ENCODE data around the gene ZNF488.

The ZNF488 gene

DNA sequence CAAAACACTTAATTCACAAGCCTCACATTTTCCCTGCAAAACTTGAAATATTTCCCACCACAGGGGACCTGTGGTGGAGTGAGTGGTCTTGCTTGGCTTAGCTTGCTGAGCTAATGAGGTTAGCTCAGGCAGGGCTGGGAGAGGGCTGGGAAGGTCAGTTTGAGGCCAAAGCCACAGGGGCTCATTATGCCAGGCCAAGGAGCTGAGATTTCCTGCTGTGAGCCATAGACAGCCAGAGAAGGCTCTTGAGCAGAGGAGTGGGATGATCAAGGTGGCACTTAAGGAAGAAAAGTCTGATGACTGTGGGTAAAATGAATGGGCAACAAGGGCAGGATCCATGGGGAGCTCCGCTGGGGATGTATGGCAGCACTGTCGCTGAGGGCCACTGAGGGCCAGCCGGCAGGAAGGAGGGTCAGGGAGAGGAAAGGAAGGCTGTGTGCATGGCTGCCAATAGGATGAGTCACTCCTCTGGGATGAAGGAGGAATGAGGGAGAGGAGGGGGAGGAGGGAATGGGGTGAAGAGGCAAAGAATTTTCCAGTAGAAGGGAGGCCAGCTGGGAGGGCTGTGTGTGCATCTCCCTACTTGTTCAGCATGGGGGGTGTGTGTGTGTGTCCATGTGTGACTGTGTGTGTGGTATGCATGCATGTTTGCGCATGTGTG is 18.7 kb upstream of the ZNF488 start:
- no peaks in the 10 kb centered on the region for H3K27me3 ChIP-seq (ENCODE audit: insufficient read depth, poor library complexity, severe bottlenecking)
- no peak overlapping the region for H3K27ac ChIP-seq (replicated peaks)
- TF ChIP-seq SPI1 (IDR thresholded peaks at IDR 0.05; ENCODE audit: borderline replicate concordance, low read depth) (no peak), GABPA (IDR thresholded peaks at IDR 0.05; ENCODE audit: low read depth) (no peak), POLR2AphosphoS5 (IDR thresholded peaks at IDR 0.05; ENCODE audit: low read depth) (no peak)
- TF ChIP-seq, protein P1, sequence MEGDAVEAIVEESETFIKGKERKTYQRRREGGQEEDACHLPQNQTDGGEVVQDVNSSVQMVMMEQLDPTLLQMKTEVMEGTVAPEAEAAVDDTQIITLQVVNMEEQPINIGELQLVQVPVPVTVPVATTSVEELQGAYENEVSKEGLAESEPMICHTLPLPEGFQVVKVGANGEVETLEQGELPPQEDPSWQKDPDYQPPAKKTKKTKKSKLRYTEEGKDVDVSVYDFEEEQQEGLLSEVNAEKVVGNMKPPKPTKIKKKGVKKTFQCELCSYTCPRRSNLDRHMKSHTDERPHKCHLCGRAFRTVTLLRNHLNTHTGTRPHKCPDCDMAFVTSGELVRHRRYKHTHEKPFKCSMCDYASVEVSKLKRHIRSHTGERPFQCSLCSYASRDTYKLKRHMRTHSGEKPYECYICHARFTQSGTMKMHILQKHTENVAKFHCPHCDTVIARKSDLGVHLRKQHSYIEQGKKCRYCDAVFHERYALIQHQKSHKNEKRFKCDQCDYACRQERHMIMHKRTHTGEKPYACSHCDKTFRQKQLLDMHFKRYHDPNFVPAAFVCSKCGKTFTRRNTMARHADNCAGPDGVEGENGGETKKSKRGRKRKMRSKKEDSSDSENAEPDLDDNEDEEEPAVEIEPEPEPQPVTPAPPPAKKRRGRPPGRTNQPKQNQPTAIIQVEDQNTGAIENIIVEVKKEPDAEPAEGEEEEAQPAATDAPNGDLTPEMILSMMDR (IDR thresholded peaks at IDR 0.05; ENCODE audit: insufficient read depth, low read length): no peak
- TF ChIP-seq, protein P2, sequence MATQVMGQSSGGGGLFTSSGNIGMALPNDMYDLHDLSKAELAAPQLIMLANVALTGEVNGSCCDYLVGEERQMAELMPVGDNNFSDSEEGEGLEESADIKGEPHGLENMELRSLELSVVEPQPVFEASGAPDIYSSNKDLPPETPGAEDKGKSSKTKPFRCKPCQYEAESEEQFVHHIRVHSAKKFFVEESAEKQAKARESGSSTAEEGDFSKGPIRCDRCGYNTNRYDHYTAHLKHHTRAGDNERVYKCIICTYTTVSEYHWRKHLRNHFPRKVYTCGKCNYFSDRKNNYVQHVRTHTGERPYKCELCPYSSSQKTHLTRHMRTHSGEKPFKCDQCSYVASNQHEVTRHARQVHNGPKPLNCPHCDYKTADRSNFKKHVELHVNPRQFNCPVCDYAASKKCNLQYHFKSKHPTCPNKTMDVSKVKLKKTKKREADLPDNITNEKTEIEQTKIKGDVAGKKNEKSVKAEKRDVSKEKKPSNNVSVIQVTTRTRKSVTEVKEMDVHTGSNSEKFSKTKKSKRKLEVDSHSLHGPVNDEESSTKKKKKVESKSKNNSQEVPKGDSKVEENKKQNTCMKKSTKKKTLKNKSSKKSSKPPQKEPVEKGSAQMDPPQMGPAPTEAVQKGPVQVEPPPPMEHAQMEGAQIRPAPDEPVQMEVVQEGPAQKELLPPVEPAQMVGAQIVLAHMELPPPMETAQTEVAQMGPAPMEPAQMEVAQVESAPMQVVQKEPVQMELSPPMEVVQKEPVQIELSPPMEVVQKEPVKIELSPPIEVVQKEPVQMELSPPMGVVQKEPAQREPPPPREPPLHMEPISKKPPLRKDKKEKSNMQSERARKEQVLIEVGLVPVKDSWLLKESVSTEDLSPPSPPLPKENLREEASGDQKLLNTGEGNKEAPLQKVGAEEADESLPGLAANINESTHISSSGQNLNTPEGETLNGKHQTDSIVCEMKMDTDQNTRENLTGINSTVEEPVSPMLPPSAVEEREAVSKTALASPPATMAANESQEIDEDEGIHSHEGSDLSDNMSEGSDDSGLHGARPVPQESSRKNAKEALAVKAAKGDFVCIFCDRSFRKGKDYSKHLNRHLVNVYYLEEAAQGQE (IDR thresholded peaks at IDR 0.05; ENCODE audit: insufficient replicate concordance, low read depth): no peak
- DNase-seq (ENCODE audit: low read depth in 1 of 2, low spot score in 1 of 2): no peak
- H3K4me3 ChIP-seq (replicated peaks; ENCODE audit: insufficient read depth, low read length): no peak overlapping the region

DNA sequence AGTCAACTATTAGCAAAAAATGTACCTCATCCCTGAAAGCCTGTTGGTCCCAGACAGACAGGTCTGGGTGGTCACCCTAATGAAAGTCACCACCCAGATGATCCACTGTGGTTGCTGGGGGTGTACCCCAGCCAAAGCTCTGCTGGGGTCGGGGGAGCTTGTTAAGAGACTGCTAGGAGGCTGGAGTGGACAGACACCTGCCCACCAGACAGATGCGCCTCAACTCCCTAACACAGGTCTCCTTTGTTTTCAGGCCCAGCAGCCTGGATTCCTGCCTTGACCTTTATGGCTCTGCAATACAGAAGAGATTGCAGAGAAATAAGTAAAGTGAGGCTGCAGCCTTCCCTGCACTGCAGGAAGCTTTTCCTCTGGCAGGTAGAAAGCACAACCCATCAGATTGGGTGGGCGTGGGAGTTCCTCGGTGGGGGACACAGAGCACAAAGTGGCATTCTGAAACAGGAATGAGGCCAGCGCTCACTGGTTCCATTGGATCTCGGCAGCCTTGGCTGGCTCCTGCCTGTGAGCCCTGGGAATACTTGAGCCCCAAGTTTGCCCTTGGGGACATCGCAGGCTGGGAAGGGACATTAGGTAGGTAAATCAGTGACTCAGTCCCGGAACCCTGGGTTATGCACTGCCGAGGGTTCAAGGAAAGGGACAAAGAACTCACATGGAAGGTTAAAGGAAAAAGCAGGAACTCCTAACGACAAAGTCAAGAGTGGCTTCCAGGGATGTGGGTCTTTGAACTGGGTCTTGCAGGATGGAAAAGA is 18.0 kb upstream of the ZNF488 start:
- Histone ChIP-seq H3K27me3 (ENCODE audit: insufficient read depth, poor library complexity, severe bottlenecking) (no peaks in the 10 kb centered on the region), H3K4me3 (replicated peaks; ENCODE audit: insufficient read depth, low read length) (no peak overlapping the region), H3K27ac (replicated peaks) (no peak overlapping the region)
- TF ChIP-seq, protein P2 (IDR thresholded peaks at IDR 0.05; ENCODE audit: insufficient replicate concordance, low read depth): no peak
- no peak for TF ChIP-seq GABPA (IDR thresholded peaks at IDR 0.05; ENCODE audit: low read depth)
- no peak for TF ChIP-seq POLR2AphosphoS5 (IDR thresholded peaks at IDR 0.05; ENCODE audit: low read depth)
- no peak for TF ChIP-seq SPI1 (IDR thresholded peaks at IDR 0.05; ENCODE audit: borderline replicate concordance, low read depth)
- TF ChIP-seq, protein P1 (IDR thresholded peaks at IDR 0.05; ENCODE audit: insufficient read depth, low read length): no peak
- no peak for DNase-seq (ENCODE audit: low read depth in 1 of 2, low spot score in 1 of 2)

DNA sequence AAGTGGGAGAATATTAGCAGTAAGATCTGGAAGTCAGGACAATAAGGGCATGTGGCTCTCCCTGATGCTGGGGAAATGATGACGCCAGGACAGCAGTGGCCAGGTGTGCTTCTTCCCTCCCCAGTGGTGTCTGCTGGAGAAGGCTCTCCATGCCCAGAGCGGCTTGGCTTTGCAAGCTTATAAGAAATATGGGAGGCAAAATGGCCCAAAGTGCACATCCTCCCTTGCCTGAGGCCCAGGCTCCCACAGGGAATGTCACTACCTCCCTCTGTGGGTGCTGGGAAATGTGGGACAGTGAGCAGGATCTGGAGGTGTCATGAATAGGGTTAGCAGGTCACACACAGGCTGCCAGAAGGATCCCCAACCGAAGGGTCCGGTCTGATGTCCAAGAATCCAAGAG is 17.1 kb upstream of the ZNF488 start:
- no peak for TF ChIP-seq SPI1 (IDR thresholded peaks at IDR 0.05; ENCODE audit: borderline replicate concordance, low read depth)
- no peak for TF ChIP-seq GABPA (IDR thresholded peaks at IDR 0.05; ENCODE audit: low read depth)
- no peak for TF ChIP-seq POLR2AphosphoS5 (IDR thresholded peaks at IDR 0.05; ENCODE audit: low read depth)
- TF ChIP-seq, protein P2 (IDR thresholded peaks at IDR 0.05; ENCODE audit: insufficient replicate concordance, low read depth): no peak
- TF ChIP-seq, protein P1 (IDR thresholded peaks at IDR 0.05; ENCODE audit: insufficient read depth, low read length): no peak
- Histone ChIP-seq H3K4me3 (replicated peaks; ENCODE audit: insufficient read depth, low read length) (no peak overlapping the region), H3K27me3 (ENCODE audit: insufficient read depth, poor library complexity, severe bottlenecking) (no peaks in the 10 kb centered on the region), H3K27ac (replicated peaks) (no peak overlapping the region)
- no peak for DNase-seq (ENCODE audit: low read depth in 1 of 2, low spot score in 1 of 2)
